Upper lobe of left lung (tissue), 6 donors: ENCODE results near the gene DNAJC13. TPM values are rescaled to one million over a fixed set of nuclear protein-coding genes. Genes with fewer than 3 reads are reported as not detected.

Experiments used
- ATAC-seq, 2 donors: fragments of 200-7000 bp; cut with Tn5 transposase; one replicate each; pipeline ENCODE4 v1.9.1; 2022; ENCODE audit warnings: mild to moderate bottlenecking in 2 of 2, moderate library complexity in 2 of 2; ENCODE audit not compliant: low FRiP score in 2 of 2
- DNase-seq, 2 donors: peaks; one replicate each; pipeline ENCODE4 v3.0.0-alpha.2; 2019 to 2020
- H3K27ac ChIP-seq, 4 donors: fragments of 200-600 bp; sonication (generic); one replicate each; pipeline ENCODE4 v1.5.1; 2016 to 2019
- H3K27me3 ChIP-seq, 4 donors: fragments of 200-600 bp; sonication (generic); one replicate each; pipeline ENCODE4 v1.5.1; 2017 to 2019
- H3K36me3 ChIP-seq, 4 donors: fragments of 200-600 bp; sonication (generic); one replicate each; pipeline ENCODE4 v1.5.1; 2016 to 2019
- H3K4me1 ChIP-seq, 4 donors: fragments of 200-600 bp; sonication (generic); one replicate each; pipeline ENCODE4 v1.5.1; 2018 to 2019
- H3K4me3 ChIP-seq, 4 donors: fragments of 200-600 bp; sonication (generic); one replicate each; pipeline ENCODE4 v1.5.1; 2017 to 2019; ENCODE audit warnings: mild to moderate bottlenecking in 2 of 4, moderate library complexity in 1 of 4
- H3K9me3 ChIP-seq, 4 donors: fragments of 200-600 bp; sonication (generic); one replicate each; pipeline ENCODE4 v1.5.1; 2018 to 2019
- CTCF ChIP-seq, 6 experiments: fragments of 450-650 bp in 4 of 6; fragments of 200-600 bp in 2 of 6; sonication (generic) in 2 of 6; IDR thresholded peaks; one replicate each; pipeline ENCODE4 v1.5.1; 2016 to 2019; ENCODE audit warnings: antibody characterized with exemption in 6 of 6
- EP300 ChIP-seq, 4 donors: sonication (generic); formaldehyde crosslinking; IDR thresholded peaks; one replicate each; pipeline ENCODE4 v1.5.1; 2017; ENCODE audit warnings: antibody characterized with exemption in 4 of 4, control low read depth in 2 of 4
- POLR2A ChIP-seq, 4 donors: fragments of 450-650 bp; IDR thresholded peaks; one replicate each; pipeline ENCODE4 v1.5.1; 2016 to 2017; ENCODE audit warnings: antibody characterized with exemption in 4 of 4, mild to moderate bottlenecking in 2 of 4
- POLR2AphosphoS5 ChIP-seq, 2 donors: sonication (generic); formaldehyde crosslinking; IDR thresholded peaks; one replicate each; pipeline ENCODE4 v1.5.1; 2017; ENCODE audit warnings: antibody characterized with exemption in 2 of 2
- WGBS, 2 donors: methylation state at CpG; one replicate each; pipeline ENCODE4 v1.1.5; 2017 to 2018; 5-methylcytosine and 5-hydroxymethylcytosine counted together
- total RNA-seq, 6 donors: library from RNA; depleted of rRNA in 4 of 6; stranded (reverse); fragments of >200 nt in 4 of 6; gene quantifications; one replicate each; pipeline versions ENCODE4 v1.1.0 to v1.2.1, GENCODE V29; 2016 to 2021
- donor health status: DM: no; HTN: no; CAD: no; lungs with moderate emphysema.
- donor health status: DM: no; HTN: yes; CAD: no; lungs with severe emphysema.

DNAJC13 gene
- total RNA-seq, 6 donors from 2014 or later: 29.1 to 54.9 (median 35.1) TPM

- DNase-seq (no peak), ATAC-seq (peak; percentile 54 to 92)
- H3K4me1 ChIP-seq: peaks cover 10 to 14% (median 10%) of the 10 kb centered on the region in 4 donors
- H3K9me3 ChIP-seq: no peaks in the 10 kb centered on the region
- 79 to 82% methylated on average over 8 of the region's 8 CpGs for WGBS, 2 donors
- no peaks in the 10 kb centered on the region for H3K27me3 ChIP-seq
- no peak overlapping the region for H3K4me3 ChIP-seq
- H3K27ac ChIP-seq: no peak overlapping the region
- TF ChIP-seq EP300 (IDR thresholded peaks at IDR 0.05) (no peak), POLR2AphosphoS5 (IDR thresholded peaks at IDR 0.05) (peak in 1 of 2 donors; percentile 18)
- peaks cover 0 to 12% (median 0%) of the 10 kb centered on the region in 4 donors for H3K36me3 ChIP-seq
These were observed 139.3 kb downstream of the DNAJC13 start for GRCh38 chr3:132556508-132557159.

- Histone ChIP-seq H3K9me3 (no peaks in the 10 kb centered on the region), H3K36me3 (peaks cover 0 to 12% (median 0%) of the 10 kb centered on the region in 4 donors), H3K27ac (no peak overlapping the region), H3K27me3 (no peaks in the 10 kb centered on the region), H3K4me1 (no peaks in the 10 kb centered on the region), H3K4me3 (no peak overlapping the region)
- no peak for DNase-seq
- WGBS, 2 donors: 81 to 90% methylated on average over 4 of the region's 4 CpGs
- no peak for TF ChIP-seq EP300 (IDR thresholded peaks at IDR 0.05)
- no peak for TF ChIP-seq CTCF (IDR thresholded peaks at IDR 0.05)
- no peak for TF ChIP-seq POLR2AphosphoS5 (IDR thresholded peaks at IDR 0.05)
- no peak for TF ChIP-seq POLR2A (IDR thresholded peaks at IDR 0.05)
- ATAC-seq: no peak
These were observed 143.7 kb downstream of the DNAJC13 start for GRCh38 chr3:132561003-132561402.

- Histone ChIP-seq H3K4me3 (no peak overlapping the region), H3K4me1 (no peaks in the 10 kb centered on the region), H3K36me3 (peaks cover 0 to 7% (median 0%) of the 10 kb centered on the region in 4 donors), H3K27ac (no peak overlapping the region), H3K9me3 (no peaks in the 10 kb centered on the region), H3K27me3 (no peaks in the 10 kb centered on the region)
- 85 to 88% methylated on average over 4 of the region's 4 CpGs for WGBS, 2 donors
- TF ChIP-seq POLR2A (IDR thresholded peaks at IDR 0.05) (no peak), CTCF (IDR thresholded peaks at IDR 0.05) (no peak), POLR2AphosphoS5 (IDR thresholded peaks at IDR 0.05) (no peak), EP300 (IDR thresholded peaks at IDR 0.05) (no peak)
- DNase-seq (no peak), ATAC-seq (peak in 1 of 2 donors; percentile 23)
These were observed 146.2 kb downstream of the DNAJC13 start for GRCh38 chr3:132563420-132564069.

GRCh38 chr3:132564070-132564465 lies 146.8 kb downstream of the DNAJC13 start:
- Histone ChIP-seq H3K9me3 (no peaks in the 10 kb centered on the region), H3K4me1 (no peaks in the 10 kb centered on the region), H3K27ac (no peak overlapping the region), H3K4me3 (no peak overlapping the region), H3K36me3 (peaks cover 0 to 4% (median 0%) of the 10 kb centered on the region in 4 donors), H3K27me3 (no peaks in the 10 kb centered on the region)
- ATAC-seq: no peak
- 76 to 85% methylated on average over 2 of the region's 2 CpGs for WGBS, 2 donors
- TF ChIP-seq EP300 (IDR thresholded peaks at IDR 0.05): no peak
- TF ChIP-seq CTCF (IDR thresholded peaks at IDR 0.05): no peak
- no peak for TF ChIP-seq POLR2A (IDR thresholded peaks at IDR 0.05)
- no peak for TF ChIP-seq POLR2AphosphoS5 (IDR thresholded peaks at IDR 0.05)
- no peak for DNase-seq

GRCh38 chr3:132568422-132568821 lies 151.1 kb downstream of the DNAJC13 start:
- TF ChIP-seq POLR2A (IDR thresholded peaks at IDR 0.05): no peak
- TF ChIP-seq POLR2AphosphoS5 (IDR thresholded peaks at IDR 0.05): no peak
- TF ChIP-seq EP300 (IDR thresholded peaks at IDR 0.05): no peak
- no peak for TF ChIP-seq CTCF (IDR thresholded peaks at IDR 0.05)
- no peaks in the 10 kb centered on the region for H3K36me3 ChIP-seq
- DNase-seq (no peak), ATAC-seq (no peak)
- WGBS, 2 donors: 79 to 86% methylated on average over 2 of the region's 2 CpGs
- H3K4me1 ChIP-seq: no peaks in the 10 kb centered on the region
- no peaks in the 10 kb centered on the region for H3K27me3 ChIP-seq
- no peak overlapping the region for H3K27ac ChIP-seq
- no peak overlapping the region for H3K4me3 ChIP-seq
- H3K9me3 ChIP-seq: no peaks in the 10 kb centered on the region
